HG03442 (cell line): ENCODE measurements around the gene PRKRA.
"Not testable (repeated sequence)": the region's sequence is repeated elsewhere in the genome, so short reads cannot be mapped to it uniquely, and the experiment has no call there.

Experiments used
- ATAC-seq: cut with Tn5 transposase; IDR thresholded peaks from one replicate; pipeline ENCODE4 v1.9.1; 2021; ENCODE audit warnings: mild to moderate bottlenecking, moderate library complexity; ENCODE audit not compliant: unreplicated experiment

The PRKRA gene

GRCh38 chr2:178415979-178416378 is 35.0 kb downstream of the PRKRA start:
- ATAC-seq: no peak

DNA sequence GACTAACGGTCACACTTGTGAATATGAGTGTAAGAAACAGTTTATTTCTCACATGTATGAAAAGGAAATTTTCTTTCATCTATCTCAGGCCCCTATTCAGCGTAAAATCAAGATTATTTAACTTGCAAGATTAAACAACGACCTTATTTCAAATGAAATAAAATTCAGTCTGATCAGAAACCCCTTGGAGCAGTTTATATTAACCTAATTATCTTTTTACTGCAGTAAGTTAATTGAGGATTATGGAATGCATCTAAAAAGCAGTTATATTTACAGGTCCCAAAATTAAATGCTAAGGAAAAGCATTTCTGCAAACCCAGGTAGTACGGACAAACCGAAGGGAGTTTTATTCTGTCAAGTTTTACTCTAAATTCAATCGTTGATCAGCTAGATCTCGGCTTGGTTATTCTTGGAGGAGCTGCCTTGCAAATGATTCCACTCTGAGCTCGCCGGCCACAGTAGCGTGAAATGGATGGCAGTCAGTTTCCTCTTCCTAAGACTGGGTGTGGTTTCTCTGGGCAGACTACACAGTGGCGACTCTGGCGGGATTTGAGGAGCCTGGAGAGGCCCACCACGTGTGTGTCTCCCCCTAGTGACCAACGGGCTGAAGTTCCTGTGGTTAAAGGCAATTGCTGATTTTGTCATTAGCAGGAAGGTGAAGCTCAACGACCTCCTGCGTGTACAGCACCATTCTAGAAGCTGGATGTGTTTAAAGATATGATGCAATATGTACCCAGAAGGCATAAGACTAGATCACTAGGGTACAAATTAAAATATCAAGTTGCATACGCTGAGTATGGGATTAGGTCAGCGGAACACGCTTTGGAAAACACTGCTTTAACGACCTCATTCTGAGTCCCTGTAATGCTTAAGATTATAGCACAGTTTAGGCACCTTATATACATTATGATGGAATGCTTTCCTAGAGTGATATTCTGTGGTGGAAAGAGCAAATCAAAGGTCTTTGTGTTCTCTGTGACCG is 36.4 kb downstream of the PRKRA start:
- ATAC-seq: peak; percentile 82

- peak; percentile 70 for ATAC-seq
Measured at GRCh38 chr2:178413472-178414265, 37.3 kb downstream of the PRKRA start.

- not testable (repeated sequence) for ATAC-seq
Measured at GRCh38 chr2:178412453-178412852, 38.5 kb downstream of the PRKRA start.

DNA sequence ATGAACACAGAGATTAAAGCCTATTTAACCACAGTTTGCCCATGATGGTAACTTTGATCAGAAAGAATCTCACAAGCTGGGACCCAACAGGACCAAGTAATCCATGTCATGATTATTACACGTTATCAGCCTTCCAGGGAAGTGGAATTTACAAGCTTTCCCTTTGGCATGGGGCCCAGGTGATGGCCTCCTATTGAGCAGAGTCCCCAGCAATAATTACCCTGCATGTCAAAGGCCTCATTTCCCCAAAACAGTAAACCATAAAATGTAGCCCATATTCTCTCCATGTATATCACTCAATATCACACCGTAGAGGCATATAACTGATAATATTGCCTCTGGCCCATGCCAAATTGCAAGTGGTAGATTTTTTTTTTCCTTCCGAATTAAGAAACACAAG is 38.9 kb downstream of the PRKRA start:
- ATAC-seq: no peak

GRCh38 chr2:178409261-178409660 is 41.7 kb downstream of the PRKRA start:
- ATAC-seq: no peak

- ATAC-seq: peak; percentile 100
Measured at GRCh38 chr2:178404368-178404767, 46.6 kb downstream of the PRKRA start.

- peak; percentile 23 for ATAC-seq
Measured at GRCh38 chr2:178403671-178404306, 47.2 kb downstream of the PRKRA start.

DNA sequence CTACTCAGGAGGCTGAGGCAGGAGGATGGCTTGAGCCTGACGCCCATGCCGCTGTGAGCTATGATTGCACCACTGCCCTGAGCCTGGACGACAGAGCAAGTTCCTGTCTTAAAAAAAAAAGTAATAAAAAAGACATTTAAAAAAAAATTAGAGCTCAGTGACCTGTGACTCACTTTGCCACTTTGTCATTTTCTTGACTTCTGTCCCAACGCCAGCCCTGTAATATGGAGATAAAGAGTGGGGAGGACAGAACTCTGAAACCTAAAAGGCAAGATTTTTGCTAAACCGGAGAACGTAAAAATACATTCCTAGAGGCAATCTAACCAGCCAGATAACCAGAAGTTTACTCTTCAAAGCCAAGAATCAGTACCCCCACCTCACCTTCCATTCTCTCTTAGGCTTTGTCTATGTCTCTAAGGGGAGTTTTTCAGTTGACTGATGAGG is 49.0 kb downstream of the PRKRA start:
- no peak for ATAC-seq

DNA sequence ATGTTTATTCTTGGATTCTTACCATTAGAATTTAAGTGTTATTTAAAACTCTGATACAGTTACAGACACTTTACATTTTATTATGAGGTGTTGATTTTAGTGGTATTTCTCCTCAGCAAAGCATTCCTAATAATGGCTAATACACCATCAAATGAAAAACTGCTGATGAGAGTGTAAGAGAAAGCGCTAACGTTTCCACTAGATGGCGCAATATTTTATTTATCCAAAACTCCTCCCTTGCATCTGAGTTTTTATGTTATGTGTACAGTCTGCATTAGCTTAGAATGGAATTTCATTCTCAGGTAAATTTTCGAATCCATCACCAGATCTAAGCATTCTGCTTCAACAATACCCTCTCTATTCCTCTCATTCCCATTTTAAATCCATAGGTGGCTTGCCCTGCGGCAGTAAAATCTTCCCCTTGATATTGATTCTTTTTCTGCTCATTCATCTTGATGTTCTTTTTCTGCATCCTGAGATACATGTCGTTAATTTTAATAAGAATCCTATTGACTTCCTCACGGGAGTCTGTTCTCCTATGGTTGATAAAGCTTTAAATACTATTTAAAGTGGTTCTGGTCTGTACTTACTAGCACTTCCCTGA is 53.9 kb downstream of the PRKRA start:
- ATAC-seq: peak; percentile 89

- no peak for ATAC-seq
Measured at GRCh38 chr2:178395941-178396570, 54.9 kb downstream of the PRKRA start.

DNA sequence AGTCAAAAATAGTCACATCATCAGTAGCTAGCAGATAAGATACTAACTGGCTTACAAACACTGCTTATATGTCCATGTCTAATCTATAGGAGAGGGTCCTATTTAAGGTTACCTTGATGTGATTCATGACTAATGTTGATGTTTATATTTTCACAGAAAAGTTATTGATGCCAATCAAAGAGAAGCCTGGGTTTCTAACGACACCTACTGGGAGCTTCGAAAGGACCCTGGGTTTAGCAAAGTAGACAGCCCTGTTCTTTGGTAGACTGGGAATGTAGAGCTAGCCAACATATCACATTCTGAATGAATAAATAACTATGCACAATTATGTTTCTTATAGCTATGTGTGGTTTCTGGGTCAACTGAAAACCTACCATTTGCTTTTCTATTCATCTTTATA is 55.7 kb downstream of the PRKRA start:
- no peak for ATAC-seq

DNA sequence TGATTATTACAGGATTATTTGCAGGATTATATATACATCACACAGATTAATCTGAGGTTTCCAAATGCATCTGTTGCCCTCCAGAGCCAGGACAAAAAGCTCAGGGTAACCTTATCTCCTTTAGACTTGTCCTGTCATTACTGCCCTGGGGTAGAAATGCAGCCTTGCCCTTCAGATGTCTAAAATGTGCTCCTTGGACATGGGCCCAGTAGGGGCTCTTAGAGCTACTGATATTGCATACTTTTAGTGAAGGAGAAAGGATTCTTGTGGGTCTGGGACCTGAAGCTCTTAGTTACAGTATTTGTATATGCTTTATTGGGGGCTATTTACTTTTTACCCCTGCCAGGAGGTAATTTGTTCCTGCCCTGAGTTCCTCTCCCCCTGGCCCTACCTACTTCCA is 56.1 kb downstream of the PRKRA start:
- no peak for ATAC-seq

- no peak for ATAC-seq
Measured at GRCh38 chr2:178392215-178392614, 58.8 kb downstream of the PRKRA start.

DNA sequence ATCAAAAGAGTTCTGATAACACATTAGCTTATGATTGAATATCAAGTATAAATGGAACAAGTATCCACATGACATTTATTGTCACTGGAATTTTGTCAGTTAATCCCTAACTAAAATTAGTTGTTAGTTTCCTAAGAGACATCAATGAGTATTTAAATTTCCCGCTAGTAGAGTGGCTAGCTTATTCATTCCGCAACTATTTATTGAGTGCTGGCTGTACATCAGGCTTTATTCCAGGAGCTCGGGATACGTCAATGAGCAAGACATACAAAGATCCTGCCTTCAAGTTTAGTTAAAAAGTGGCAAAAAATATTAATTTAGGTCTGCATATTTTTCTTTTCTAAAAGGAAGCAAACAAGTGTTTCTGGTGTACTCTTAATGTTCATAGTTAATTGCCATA is 59.3 kb downstream of the PRKRA start:
- no peak for ATAC-seq

DNA sequence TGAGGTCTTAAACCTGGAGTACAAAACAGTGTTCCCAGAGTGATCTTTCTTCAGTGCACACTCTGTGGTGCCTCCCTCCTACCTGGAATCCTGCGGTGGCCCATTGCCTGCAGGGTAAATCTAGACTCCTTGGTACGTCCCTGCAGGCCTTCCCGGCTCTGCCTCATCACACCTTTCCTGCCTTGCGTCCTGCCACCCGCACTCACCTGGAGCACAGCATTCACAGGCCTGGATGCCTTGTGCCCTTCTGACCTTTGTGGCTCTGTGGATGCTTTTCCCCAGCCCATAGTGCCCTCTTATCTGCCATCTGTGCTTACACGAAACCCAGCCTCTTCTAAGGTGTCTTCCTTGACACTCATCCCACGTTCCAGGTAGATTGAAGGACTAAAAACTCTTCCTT is 62.7 kb downstream of the PRKRA start:
- ATAC-seq: no peak

- ATAC-seq: no peak
Measured at GRCh38 chr2:178386986-178387597, 63.9 kb downstream of the PRKRA start.

DNA sequence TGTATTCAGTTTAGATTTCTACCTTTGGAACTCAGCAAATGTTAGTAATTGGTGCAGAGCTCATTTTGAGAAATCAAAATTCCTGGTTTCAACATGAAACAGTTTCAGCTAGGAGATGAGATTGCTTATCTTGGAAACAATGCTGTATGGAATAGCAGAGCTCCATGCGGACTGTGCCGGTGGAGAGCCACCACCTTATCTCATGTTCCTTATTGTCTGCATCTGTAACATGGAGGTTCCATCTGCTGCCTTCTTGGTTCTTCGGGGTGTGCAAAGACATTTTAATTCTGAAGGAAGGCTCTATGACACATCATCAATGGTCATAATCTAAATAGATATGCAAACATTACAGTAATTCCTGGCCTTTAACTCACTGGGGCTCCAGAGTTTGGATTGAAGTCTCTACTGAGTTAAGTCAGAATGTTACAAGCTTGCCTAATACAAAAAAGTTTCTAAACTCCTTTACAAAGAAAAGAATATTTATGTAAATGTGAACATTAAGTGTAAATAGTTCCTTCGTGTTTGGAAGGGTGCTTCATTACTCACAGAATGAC is 65.3 kb downstream of the PRKRA start:
- ATAC-seq: no peak

DNA sequence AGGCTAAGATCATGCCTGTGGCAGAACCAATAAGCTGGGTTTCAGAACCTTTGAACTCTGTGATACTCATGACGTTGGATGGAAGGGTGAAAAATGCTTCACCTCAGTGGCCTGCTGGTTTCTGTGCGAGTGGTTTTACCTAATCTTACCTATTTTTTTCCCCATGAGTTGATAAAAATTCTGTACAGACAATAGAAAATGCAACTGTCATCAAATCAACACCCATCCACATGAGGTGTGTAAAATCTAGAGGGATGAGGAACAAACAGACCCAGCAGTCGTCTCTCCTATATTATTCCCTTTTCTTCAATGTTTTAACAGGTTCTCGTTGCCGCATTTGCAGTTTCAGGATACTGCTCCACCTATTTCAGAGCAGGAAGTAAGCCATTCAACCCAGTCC is 67.3 kb downstream of the PRKRA start:
- ATAC-seq: no peak
